GM12873 (cell line): Measurements from ENCODE around the gene SLCO4A1.

Experiments
- CTCF ChIP-seq: IDR thresholded peaks from 2 replicates; pipeline ENCODE4 v1.5.1; 2012; ENCODE audit warnings: low read depth, mild to moderate bottlenecking, moderate library complexity, low read length, control low read depth; ENCODE audit not compliant: insufficient read depth; ENCODE audit errors: missing control alignments

SLCO4A1 gene

GRCh38 chr20:62710221-62710885 lies 68.0 kb downstream of the SLCO4A1 start:
- no peak for TF ChIP-seq CTCF

- TF ChIP-seq CTCF: no peak
These were observed 68.8 kb downstream of the SLCO4A1 start for GRCh38 chr20:62710886-62711702.

GRCh38 chr20:62711703-62712101 lies 69.4 kb downstream of the SLCO4A1 start:
- TF ChIP-seq CTCF: no peak

- TF ChIP-seq CTCF: no peak
These were observed 70.3 kb downstream of the SLCO4A1 start for GRCh38 chr20:62712606-62713005.

GRCh38 chr20:62714006-62714405 lies 71.7 kb downstream of the SLCO4A1 start:
- no peak for TF ChIP-seq CTCF

GRCh38 chr20:62714799-62715198 lies 72.5 kb downstream of the SLCO4A1 start:
- no peak for TF ChIP-seq CTCF

- no peak for TF ChIP-seq CTCF
These were observed 72.9 kb downstream of the SLCO4A1 start for GRCh38 chr20:62715201-62715600.
